ENCODE results near the gene ALG8.
"Not testable (repeated sequence)": the region's sequence is repeated elsewhere in the genome, so short reads cannot be mapped to it uniquely, and the experiment has no call there.

ALG8 gene

DNA sequence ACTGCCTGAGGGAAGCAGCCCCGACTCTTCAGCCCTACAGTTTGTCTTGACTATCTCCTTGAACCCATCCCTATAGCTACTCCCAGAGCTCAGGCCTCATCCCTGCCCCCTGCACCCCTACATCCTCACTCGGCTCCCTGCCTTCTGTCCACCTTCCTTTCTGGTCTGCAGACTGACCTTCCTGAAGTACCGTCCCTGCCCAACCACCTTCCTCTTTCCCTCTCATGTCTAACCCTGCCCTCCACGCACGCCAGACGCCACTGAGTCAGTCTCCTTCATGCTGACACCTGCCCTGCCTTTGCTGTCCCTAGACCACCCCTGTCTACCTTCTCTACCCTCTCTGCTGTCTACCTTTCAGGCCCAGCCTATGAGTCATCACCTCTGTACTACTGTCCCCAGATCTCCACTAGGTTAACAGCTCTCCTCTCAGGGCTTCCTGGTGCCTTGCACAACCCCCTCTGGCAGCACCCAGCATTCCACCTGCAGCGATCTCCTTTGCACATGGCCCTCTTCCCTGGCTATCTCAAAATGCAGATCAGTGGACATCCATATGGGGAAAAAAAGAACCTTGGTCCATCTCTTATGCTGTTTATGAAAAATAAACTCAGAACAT lies 40.1 kb upstream of the ALG8 start:
- TF ChIP-seq, protein P1, sequence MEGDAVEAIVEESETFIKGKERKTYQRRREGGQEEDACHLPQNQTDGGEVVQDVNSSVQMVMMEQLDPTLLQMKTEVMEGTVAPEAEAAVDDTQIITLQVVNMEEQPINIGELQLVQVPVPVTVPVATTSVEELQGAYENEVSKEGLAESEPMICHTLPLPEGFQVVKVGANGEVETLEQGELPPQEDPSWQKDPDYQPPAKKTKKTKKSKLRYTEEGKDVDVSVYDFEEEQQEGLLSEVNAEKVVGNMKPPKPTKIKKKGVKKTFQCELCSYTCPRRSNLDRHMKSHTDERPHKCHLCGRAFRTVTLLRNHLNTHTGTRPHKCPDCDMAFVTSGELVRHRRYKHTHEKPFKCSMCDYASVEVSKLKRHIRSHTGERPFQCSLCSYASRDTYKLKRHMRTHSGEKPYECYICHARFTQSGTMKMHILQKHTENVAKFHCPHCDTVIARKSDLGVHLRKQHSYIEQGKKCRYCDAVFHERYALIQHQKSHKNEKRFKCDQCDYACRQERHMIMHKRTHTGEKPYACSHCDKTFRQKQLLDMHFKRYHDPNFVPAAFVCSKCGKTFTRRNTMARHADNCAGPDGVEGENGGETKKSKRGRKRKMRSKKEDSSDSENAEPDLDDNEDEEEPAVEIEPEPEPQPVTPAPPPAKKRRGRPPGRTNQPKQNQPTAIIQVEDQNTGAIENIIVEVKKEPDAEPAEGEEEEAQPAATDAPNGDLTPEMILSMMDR (IDR thresholded peaks at IDR 0.05; ENCODE audit: unreplicated experiment in 3 of 3): no peak
- H3K4me1 Mint-ChIP-seq: no peaks in the 10 kb centered on the region
- no peaks in the 10 kb centered on the region for H3K27me3 Mint-ChIP-seq (ENCODE audit: low read depth)
- H3K36me3 Mint-ChIP-seq (ENCODE audit: low read depth): peaks cover 14% of the 10 kb centered on the region
- H3K9me3 Mint-ChIP-seq: no peaks in the 10 kb centered on the region
- no peak overlapping the region for H3K27ac Mint-ChIP-seq
- no peak overlapping the region for H3K4me3 Mint-ChIP-seq

DNA sequence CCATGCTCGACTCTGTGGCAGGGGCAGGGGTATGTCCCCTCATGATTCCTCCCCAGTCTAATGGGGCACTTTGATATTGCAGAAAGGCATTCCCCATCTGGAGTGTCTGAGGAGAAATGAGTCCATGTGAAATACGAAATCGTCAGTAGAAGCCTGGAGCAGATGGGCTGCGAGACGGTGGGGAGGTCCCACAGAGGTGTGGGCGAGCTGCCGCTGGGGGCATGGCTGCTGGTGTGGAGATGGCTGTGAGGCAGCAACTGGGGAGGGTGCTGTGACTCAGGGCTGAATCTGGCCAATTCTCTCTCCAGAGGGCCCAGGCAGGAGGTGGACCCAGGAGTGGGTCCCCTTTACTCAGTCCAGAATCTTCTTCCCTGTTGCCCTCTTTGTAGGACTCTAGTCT lies 37.8 kb upstream of the ALG8 start:
- H3K9me3 Mint-ChIP-seq: no peaks in the 10 kb centered on the region
- H3K4me3 Mint-ChIP-seq: no peak overlapping the region
- H3K27me3 Mint-ChIP-seq (ENCODE audit: low read depth): no peaks in the 10 kb centered on the region
- H3K36me3 Mint-ChIP-seq (ENCODE audit: low read depth): peaks cover 32% of the 10 kb centered on the region
- H3K4me1 Mint-ChIP-seq: no peaks in the 10 kb centered on the region
- TF ChIP-seq, protein P1 (IDR thresholded peaks at IDR 0.05; ENCODE audit: unreplicated experiment in 3 of 3): no peak
- no peak overlapping the region for H3K27ac Mint-ChIP-seq

GRCh38 chr11:78176605-78177141 lies 37.2 kb upstream of the ALG8 start:
- Mint-ChIP-seq H3K36me3 (ENCODE audit: low read depth) (peaks cover 33% of the 10 kb centered on the region), H3K27me3 (ENCODE audit: low read depth) (no peaks in the 10 kb centered on the region)

DNA sequence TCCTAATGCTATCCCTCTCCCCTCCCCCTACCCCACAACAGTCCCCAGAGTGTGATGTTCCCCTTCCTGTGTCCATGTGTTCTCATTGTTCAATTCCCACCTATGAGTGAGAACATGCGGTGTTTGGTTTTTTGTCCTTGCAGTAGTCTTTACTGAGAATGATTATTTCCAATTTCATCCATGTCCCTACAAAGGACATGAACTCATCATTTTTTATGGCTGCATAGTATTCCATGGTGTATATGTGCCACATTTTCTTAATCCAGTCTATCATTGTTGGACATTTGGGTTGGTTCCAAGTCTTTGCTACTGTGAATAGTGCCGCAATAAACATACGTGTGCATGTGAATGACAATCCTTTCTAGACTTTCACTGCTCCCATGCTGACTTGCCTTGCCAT lies 36.4 kb upstream of the ALG8 start:
- not testable (repeated sequence) for H3K9me3 Mint-ChIP-seq; H3K4me3 Mint-ChIP-seq; H3K27me3 Mint-ChIP-seq (ENCODE audit: low read depth); H3K4me1 Mint-ChIP-seq; H3K27ac Mint-ChIP-seq
- H3K36me3 Mint-ChIP-seq (ENCODE audit: low read depth): peaks cover 33% of the 10 kb centered on the region

More at GRCh38 chr11:78176605-78177141, 37.2 kb upstream of the ALG8 start:
- Mint-ChIP-seq H3K4me3 (no peak overlapping the region), H3K4me1 (no peaks in the 10 kb centered on the region), H3K9me3 (no peaks in the 10 kb centered on the region), H3K27ac (no peak overlapping the region)
- TF ChIP-seq, protein P1 (IDR thresholded peaks at IDR 0.05; ENCODE audit: unreplicated experiment in 3 of 3): no peak

GRCh38 chr11:78171951-78172350 lies 32.5 kb upstream of the ALG8 start:
- no peak overlapping the region for H3K27ac Mint-ChIP-seq
- TF ChIP-seq, protein P1 (IDR thresholded peaks at IDR 0.05; ENCODE audit: unreplicated experiment in 3 of 3): no peak
- no peaks in the 10 kb centered on the region for H3K27me3 Mint-ChIP-seq (ENCODE audit: low read depth)
- H3K36me3 Mint-ChIP-seq (ENCODE audit: low read depth): peaks cover 33% of the 10 kb centered on the region
- H3K4me1 Mint-ChIP-seq: peaks cover 18% of the 10 kb centered on the region
- no peaks in the 10 kb centered on the region for H3K9me3 Mint-ChIP-seq
- H3K4me3 Mint-ChIP-seq: no peak overlapping the region

- Mint-ChIP-seq H3K4me1 (peaks cover 18% of the 10 kb centered on the region), H3K4me3 (no peak overlapping the region), H3K27me3 (ENCODE audit: low read depth) (no peaks in the 10 kb centered on the region), H3K27ac (peak overlapping the region; percentile 27 to 75 (median 46)), H3K36me3 (ENCODE audit: low read depth) (peaks cover 28% of the 10 kb centered on the region), H3K9me3 (no peaks in the 10 kb centered on the region)
- TF ChIP-seq, protein P1 (IDR thresholded peaks at IDR 0.05; ENCODE audit: unreplicated experiment in 3 of 3): no peak
These were observed 31.6 kb upstream of the ALG8 start for GRCh38 chr11:78170874-78171549.

Measured in nephron (organoid).